Tibial artery (tissue), 4 donors: ENCODE data around the gene SEMA3F.

ENCODE experiments used
- DNase-seq, 2 donors: peaks; one replicate each; pipeline ENCODE4 v3.0.0-alpha.2; 2019
- H3K27ac ChIP-seq, 2 donors: fragments of 200-600 bp; sonication (generic) in 1 of 2; 1 replicate in 1 of 2; 2 replicates in 1 of 2; pipeline ENCODE4 v1.5.1; 2018 to 2019; ENCODE audit warnings: mild to moderate bottlenecking in 1 of 2
- H3K27me3 ChIP-seq, 2 donors: fragments of 200-600 bp; sonication (generic) in 1 of 2; one replicate each; pipeline versions ENCODE4 v1.5.1 to v1.6.0; 2016 to 2019
- H3K36me3 ChIP-seq, 3 donors: fragments of 200-600 bp; sonication (generic) in 2 of 3; one replicate each; pipeline ENCODE4 v1.5.1; 2016 to 2019; ENCODE audit warnings: mild to moderate bottlenecking in 2 of 3
- H3K4me1 ChIP-seq, 4 donors: fragments of 200-600 bp; sonication (generic) in 2 of 4; 1 replicate in 3 of 4; 2 replicates in 1 of 4; pipeline ENCODE4 v1.5.1; 2016 to 2019
- H3K4me3 ChIP-seq, 2 donors: fragments of 200-600 bp; sonication (generic) in 1 of 2; 1 replicate in 1 of 2; 2 replicates in 1 of 2; pipeline ENCODE4 v1.5.1; 2018 to 2019; ENCODE audit warnings: mild to moderate bottlenecking in 2 of 2
- H3K9me3 ChIP-seq, 3 donors: fragments of 200-600 bp; sonication (generic) in 1 of 3; one replicate each; pipeline ENCODE4 v1.5.1; 2016 to 2019
- intact Hi-C: fragments of 100-400 bp; cut with DNase I; formaldehyde crosslinking; loops from one replicate; pipeline ENCODE4 v1.15.0; 2023; ENCODE audit warnings: low total_unique reads
- TF ChIP-seq, protein P1 (sequence below), 2 experiments: fragments of 200-600 bp in 1 of 2; fragments of 450-650 bp in 1 of 2; IDR thresholded peaks; one replicate each; pipeline ENCODE4 v1.5.1; 2017 to 2019; ENCODE audit warnings: antibody characterized with exemption in 2 of 2, mild to moderate bottlenecking in 1 of 2, moderate library complexity in 1 of 2

Gene SEMA3F

DNA sequence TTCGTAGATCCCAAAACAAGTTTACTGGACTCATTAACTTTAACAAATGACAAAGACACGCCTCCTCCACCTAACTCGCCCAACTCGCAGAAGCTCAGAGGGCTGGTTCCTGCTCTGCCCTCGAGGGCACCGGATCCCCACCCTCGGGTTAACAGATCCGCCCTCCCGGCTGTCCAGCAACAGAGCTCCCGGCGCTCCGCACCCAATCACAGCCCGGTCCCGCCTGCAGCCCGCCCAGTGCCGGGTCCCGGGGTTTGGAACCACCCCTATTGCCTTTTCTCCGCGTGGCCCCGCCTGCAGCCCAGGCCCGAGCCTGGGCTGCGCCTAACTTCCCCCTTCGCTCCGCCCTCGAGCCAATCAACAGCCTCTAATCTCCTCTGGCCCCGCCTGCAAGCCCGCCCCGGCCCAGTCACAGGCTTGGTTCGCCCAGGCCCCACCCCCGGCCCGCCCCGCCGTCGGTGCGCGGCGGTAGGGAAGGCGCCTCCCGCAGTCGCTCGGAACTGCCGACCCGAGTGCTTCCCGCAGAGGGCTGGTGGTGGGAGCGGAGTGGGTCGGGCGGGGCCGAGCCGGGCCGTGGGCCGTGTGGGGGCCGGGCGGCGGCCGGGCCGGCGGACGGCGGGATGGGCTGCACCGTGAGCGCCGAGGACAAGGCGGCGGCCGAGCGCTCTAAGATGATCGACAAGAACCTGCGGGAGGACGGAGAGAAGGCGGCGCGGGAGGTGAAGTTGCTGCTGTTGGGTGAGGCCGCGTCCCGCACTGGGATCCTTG lies 80.8 kb downstream of the SEMA3F start, which contains the start of gene GNAI2:
Gene GNAI2, plus strand, starts transcription at position 489 of the 768 bp plus-strand sequence. Its CDS starts 132 bp downstream, at position 621.
- intact Hi-C loops, result no loop called here
- Histone ChIP-seq H3K4me3 (peak within 1 kb of the TSS; percentile 82 to 87), H3K36me3 (peaks cover 0 to 13% (median 0%) of the 10 kb centered on the region in 3 donors), H3K9me3 (no peaks in the 10 kb centered on the region), H3K4me1 (peaks cover 0 to 51% (median 30%) of the 10 kb centered on the region in 4 donors), H3K27ac (peak within 1 kb of the TSS; percentile 90 to 92), H3K27me3 (no peaks in the 10 kb centered on the region)
- TF ChIP-seq, protein P1, sequence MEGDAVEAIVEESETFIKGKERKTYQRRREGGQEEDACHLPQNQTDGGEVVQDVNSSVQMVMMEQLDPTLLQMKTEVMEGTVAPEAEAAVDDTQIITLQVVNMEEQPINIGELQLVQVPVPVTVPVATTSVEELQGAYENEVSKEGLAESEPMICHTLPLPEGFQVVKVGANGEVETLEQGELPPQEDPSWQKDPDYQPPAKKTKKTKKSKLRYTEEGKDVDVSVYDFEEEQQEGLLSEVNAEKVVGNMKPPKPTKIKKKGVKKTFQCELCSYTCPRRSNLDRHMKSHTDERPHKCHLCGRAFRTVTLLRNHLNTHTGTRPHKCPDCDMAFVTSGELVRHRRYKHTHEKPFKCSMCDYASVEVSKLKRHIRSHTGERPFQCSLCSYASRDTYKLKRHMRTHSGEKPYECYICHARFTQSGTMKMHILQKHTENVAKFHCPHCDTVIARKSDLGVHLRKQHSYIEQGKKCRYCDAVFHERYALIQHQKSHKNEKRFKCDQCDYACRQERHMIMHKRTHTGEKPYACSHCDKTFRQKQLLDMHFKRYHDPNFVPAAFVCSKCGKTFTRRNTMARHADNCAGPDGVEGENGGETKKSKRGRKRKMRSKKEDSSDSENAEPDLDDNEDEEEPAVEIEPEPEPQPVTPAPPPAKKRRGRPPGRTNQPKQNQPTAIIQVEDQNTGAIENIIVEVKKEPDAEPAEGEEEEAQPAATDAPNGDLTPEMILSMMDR (IDR thresholded peaks at IDR 0.05), result no peak
- DNase-seq, result peak; percentile 99 to 100

DNA sequence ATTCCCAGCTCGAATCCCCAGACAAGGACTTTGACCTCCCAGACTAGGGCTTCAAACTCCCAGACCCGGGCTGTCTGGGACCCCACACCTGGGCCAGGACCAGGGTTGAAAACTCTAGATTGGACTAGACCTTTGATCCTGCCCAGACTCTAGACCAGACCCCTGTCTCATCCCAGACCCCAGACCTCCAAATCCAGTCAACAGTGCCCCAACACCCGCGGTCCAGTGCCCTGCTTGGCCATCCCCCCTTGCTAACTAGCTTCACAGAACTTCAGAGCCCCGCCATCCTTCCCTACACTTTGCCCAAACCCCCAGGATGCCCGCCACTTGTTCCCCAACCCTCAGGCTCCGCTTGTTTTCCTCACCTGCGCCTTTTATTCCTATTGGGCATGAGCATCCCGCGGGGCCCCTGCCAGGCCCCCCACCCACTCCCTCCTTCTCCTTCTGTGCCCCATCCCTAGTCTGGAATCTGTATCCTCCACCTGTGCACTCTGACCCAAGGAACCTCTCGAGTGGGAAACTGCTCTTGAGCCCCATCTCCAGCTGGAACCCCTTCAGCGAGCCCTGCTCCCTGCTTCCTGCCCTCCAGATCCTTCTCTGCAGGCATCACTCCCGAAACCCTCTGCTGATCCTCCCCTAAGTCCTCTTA lies 81.5 kb downstream of the SEMA3F start:
- Histone ChIP-seq H3K36me3 (peaks cover 0 to 13% (median 0%) of the 10 kb centered on the region in 3 donors), H3K27me3 (no peaks in the 10 kb centered on the region), H3K4me3 (peak overlapping the region; percentile 82 to 87), H3K27ac (peak overlapping the region; percentile 86 to 92), H3K4me1 (peaks cover 0 to 58% (median 37%) of the 10 kb centered on the region in 4 donors), H3K9me3 (no peaks in the 10 kb centered on the region)
- intact Hi-C loops, result no loop called here
- TF ChIP-seq, protein P1 (IDR thresholded peaks at IDR 0.05), result no peak
- no peak for DNase-seq

DNA sequence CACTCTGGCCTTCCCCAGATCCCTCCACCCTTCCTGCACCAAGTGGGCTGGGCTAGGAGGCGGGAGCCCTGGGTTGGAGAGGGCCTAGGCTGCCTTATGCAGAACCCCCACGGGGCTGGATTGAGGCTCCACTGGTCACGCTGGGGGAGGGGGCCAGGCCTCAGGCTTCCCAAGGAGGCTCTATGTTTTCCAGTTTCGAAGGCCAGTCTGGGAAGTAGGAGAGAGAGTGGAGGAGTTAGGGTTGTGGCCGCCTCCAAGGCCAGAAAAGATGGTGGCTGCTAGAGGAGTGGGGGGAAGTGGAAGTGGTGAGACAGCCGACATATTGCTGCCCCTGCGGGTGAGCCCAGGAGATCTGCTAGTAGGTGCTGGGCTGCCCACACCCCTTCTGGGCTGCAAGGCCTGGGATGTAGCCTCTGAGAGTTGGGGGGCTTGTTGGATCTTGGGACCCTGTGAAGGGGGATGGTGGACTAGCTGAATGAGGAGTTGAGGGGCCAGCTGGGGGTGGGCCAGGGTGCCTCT lies 82.1 kb downstream of the SEMA3F start:
- Histone ChIP-seq H3K4me3 (peak overlapping the region; percentile 82 to 87), H3K27ac (peak overlapping the region; percentile 86 to 92), H3K36me3 (peaks cover 0 to 13% (median 0%) of the 10 kb centered on the region in 3 donors), H3K4me1 (peaks cover 0 to 64% (median 43%) of the 10 kb centered on the region in 4 donors), H3K27me3 (no peaks in the 10 kb centered on the region), H3K9me3 (no peaks in the 10 kb centered on the region)
- TF ChIP-seq, protein P1 (IDR thresholded peaks at IDR 0.05), result no peak
- intact Hi-C loops, result no loop called here
- DNase-seq, result peak in 1 of 2 donors; percentile 76

GRCh38 chr3:50237754-50238548 lies 82.8 kb downstream of the SEMA3F start:
- peaks cover 0 to 13% (median 0%) of the 10 kb centered on the region in 3 donors for H3K36me3 ChIP-seq
- TF ChIP-seq, protein P1 (IDR thresholded peaks at IDR 0.05), result no peak
- DNase-seq, result peak; percentile 90 to 96
- H3K27me3 ChIP-seq, result no peaks in the 10 kb centered on the region
- peak overlapping the region; percentile 82 to 87 for H3K4me3 ChIP-seq
- intact Hi-C loops, result no loop called here
- H3K4me1 ChIP-seq, result peaks cover 0 to 71% (median 51%) of the 10 kb centered on the region in 4 donors
- peak overlapping the region; percentile 86 to 92 for H3K27ac ChIP-seq
- H3K9me3 ChIP-seq, result no peaks in the 10 kb centered on the region

DNA sequence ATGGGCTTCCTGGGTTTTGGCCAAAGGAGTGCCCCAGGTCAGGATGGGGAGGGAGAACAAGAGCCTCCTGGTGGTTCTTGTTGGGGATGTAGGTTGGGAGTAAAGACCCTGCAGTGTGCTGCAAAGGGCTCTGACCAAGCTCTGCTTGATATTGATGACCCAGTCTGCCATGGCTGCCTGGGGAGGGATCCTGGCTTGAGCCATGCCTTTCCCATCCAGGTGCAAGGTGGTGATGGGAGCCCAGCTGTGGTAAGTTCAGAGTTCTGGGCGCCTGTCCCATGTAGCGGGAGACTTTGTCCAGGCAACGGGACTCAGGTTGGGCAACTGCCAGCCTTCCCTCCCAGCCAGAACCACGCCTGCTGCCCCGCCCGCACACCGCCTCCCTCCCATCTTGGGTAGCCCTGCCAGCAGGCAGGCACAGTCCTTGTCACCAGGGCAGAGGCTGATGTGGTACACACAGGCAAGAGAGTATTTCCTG lies 83.5 kb downstream of the SEMA3F start:
- peak overlapping the region; percentile 82 to 87 for H3K4me3 ChIP-seq
- H3K27ac ChIP-seq, result peak overlapping the region; percentile 86 to 92
- H3K4me1 ChIP-seq, result peaks cover 0 to 78% (median 57%) of the 10 kb centered on the region in 4 donors
- intact Hi-C loops, result no loop called here
- H3K27me3 ChIP-seq, result no peaks in the 10 kb centered on the region
- DNase-seq, result peak; percentile 85 to 96
- TF ChIP-seq, protein P1 (IDR thresholded peaks at IDR 0.05), result no peak
- H3K9me3 ChIP-seq, result no peaks in the 10 kb centered on the region
- H3K36me3 ChIP-seq, result peaks cover 0 to 13% (median 0%) of the 10 kb centered on the region in 3 donors
